D721Med (cell line): ENCODE measurements around the gene IL11.
"Not testable (repeated sequence)": the region's sequence is repeated elsewhere in the genome, so short reads cannot be mapped to it uniquely, and the experiment has no call there.

Experiments
- DNase-seq: peaks from one replicate; pipeline ENCODE4 v3.0.0; 2011; ENCODE audit warnings: low spot score; ENCODE audit not compliant: insufficient read length
- FAIRE-seq: peaks from 2 replicates; lab custom pipeline; 2011; peaks lifted over from hg19 to GRCh38; lab: Jason Lieb, UNC
- CTCF ChIP-seq: IDR thresholded peaks from 2 replicates; pipeline ENCODE4 v1.5.1; 2012; ENCODE audit warnings: mild to moderate bottlenecking, control low read depth; ENCODE audit not compliant: insufficient read depth; ENCODE audit errors: missing control alignments

IL11 gene

GRCh38 chr19:55341171-55341588 lies 29.1 kb downstream of the IL11 start:
- TF ChIP-seq CTCF, result no peak
- peak; percentile 94 for DNase-seq
- FAIRE-seq, result no peak

- peak; percentile 24 for TF ChIP-seq CTCF
- DNase-seq (no peak), FAIRE-seq (no peak)
These were observed 29.5 kb downstream of the IL11 start for GRCh38 chr19:55340784-55341147.

GRCh38 chr19:55339889-55340783 lies 30.1 kb downstream of the IL11 start:
- no peak for DNase-seq
- no peak for FAIRE-seq
- no peak for TF ChIP-seq CTCF

GRCh38 chr19:55339105-55339888 lies 31.0 kb downstream of the IL11 start, which contains the start of gene KMT5C:
KMT5C (plus strand) TSS chr19:55339876; CDS start chr19:55341937, 2,061 bp downstream.
- DNase-seq (peak; percentile 86), FAIRE-seq (peak; percentile 63)
- peak; percentile 4 for TF ChIP-seq CTCF

GRCh38 chr19:55336101-55336500 lies 34.2 kb downstream of the IL11 start:
- FAIRE-seq (no peak), DNase-seq (no peak)
- TF ChIP-seq CTCF, result no peak

GRCh38 chr19:55333870-55334269 lies 36.4 kb downstream of the IL11 start:
- no peak for TF ChIP-seq CTCF
- FAIRE-seq, result no peak
- no peak for DNase-seq

GRCh38 chr19:55329791-55330190 lies 40.5 kb downstream of the IL11 start:
- DNase-seq, FAIRE-seq: not testable (repeated sequence)

GRCh38 chr19:55328774-55329318 lies 41.4 kb downstream of the IL11 start:
- FAIRE-seq, DNase-seq: not testable (repeated sequence)
